ENCODE results near the gene ATP6AP1.

DNA sequence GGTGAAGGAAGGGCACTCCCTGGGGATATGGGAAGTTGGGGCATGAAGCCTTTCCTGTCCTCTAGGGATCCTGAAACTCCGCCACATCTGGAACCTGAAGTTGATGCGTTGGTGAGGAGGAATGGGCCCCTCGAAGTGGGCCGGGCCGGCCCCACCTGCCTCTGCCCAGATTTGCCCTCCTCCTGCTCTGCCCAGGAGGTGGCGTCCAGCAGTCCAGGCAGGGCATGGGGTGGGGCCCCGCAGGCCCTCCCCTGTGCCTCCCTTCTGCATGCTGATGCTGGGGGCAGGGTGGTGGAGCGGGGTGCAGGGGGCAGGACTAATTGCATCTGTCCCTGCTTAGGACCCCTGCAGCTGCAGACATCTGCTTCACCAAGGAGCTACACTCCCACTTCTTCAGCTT is 15.3 kb upstream of the ATP6AP1 start:
- TF ChIP-seq, protein P1, sequence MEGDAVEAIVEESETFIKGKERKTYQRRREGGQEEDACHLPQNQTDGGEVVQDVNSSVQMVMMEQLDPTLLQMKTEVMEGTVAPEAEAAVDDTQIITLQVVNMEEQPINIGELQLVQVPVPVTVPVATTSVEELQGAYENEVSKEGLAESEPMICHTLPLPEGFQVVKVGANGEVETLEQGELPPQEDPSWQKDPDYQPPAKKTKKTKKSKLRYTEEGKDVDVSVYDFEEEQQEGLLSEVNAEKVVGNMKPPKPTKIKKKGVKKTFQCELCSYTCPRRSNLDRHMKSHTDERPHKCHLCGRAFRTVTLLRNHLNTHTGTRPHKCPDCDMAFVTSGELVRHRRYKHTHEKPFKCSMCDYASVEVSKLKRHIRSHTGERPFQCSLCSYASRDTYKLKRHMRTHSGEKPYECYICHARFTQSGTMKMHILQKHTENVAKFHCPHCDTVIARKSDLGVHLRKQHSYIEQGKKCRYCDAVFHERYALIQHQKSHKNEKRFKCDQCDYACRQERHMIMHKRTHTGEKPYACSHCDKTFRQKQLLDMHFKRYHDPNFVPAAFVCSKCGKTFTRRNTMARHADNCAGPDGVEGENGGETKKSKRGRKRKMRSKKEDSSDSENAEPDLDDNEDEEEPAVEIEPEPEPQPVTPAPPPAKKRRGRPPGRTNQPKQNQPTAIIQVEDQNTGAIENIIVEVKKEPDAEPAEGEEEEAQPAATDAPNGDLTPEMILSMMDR (optimal IDR thresholded peaks at IDR 0.05 in 1 of 3, IDR thresholded peaks at IDR 0.05 in 1 of 3, conservative IDR thresholded peaks at IDR 0.05 in 1 of 3; ENCODE audit: extremely low read depth in 1 of 3, insufficient read depth in 2 of 3, low read length in 3 of 3), result no peak
- no peak for TF ChIP-seq EZH2 (IDR thresholded peaks at IDR 0.05; ENCODE audit: low read length)

All from keratinocyte (primary cell).